GM21423 (cell line): Measurements from ENCODE around the gene PIGN.
"Not testable (repeated sequence)": the region's sequence is repeated elsewhere in the genome, so short reads cannot be mapped to it uniquely, and the experiment has no call there.

Source experiments
- ATAC-seq: cut with Tn5 transposase; IDR thresholded peaks from one replicate; pipeline ENCODE4 v1.9.1; 2021; ENCODE audit warnings: mild to moderate bottlenecking, moderate library complexity; ENCODE audit not compliant: unreplicated experiment

The PIGN gene

DNA sequence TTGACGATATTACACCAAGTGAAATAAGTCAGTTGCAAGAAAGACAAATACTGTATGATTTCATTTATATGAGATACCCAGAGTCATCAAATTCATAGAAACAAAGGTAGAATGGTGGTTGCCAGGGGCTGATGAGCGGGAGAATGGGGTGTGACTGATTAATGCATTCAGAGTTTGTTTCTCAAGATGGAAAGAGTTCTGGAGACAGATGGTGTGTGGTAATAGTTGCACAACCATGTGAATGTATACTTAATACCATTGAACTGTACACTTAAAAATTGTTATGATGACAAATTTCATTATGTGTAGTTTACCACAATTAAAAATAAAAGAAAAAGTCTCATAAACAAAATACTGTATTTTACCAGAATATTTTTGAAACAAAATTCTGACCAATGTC, 117.3 kb downstream of the PIGN start:
- ATAC-seq, result no peak

DNA sequence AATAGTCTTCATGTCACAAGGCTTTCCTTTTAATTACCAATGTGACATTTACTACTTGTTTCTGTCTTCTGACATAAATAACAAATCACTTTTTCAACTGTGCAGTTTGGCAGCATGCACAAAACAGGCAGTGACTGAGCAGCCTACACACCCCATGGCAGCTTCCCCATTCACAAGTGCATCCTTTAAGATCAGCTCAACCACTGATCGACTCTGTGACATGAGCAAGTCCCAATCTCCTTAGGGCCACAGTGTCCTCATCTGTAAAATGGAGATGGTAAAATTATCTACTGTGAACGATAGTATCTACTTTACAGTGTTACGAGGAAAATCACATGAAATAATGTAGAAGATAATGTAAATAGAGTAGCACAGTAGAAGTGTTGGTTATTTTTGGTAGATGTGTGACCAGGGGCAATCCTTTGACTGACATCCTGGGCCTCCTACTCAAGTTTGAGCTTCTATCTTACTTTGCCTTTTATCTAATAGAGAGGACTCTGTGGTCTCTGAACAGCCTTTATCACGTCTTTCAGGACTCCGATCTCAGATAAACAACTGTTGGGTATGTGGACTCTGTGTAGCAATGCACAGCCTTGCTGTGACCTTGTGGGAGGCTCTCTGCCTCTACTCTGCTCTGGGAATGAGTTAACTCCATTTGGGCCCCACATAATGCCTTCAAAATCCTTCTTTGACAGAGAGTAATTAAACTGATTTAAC, 120.6 kb downstream of the PIGN start:
- no peak for ATAC-seq

DNA sequence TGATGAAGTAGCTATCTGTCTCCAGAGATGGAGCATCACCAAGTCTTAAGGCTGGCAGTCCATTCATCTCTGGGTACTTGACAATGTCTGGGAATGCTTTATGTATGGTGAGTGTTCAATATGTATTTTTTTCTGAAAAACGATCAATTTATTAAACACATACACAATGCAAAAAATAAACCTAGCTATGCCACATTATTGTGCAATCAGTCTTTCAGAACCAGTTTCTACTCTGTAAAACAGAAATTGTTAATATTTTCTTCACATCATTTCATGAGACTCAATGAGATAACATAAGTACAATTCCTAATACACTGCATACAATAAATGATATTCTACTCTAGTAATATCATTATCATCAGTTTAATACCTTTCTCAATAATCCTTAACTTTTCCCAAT, 122.5 kb downstream of the PIGN start:
- ATAC-seq, result no peak

DNA sequence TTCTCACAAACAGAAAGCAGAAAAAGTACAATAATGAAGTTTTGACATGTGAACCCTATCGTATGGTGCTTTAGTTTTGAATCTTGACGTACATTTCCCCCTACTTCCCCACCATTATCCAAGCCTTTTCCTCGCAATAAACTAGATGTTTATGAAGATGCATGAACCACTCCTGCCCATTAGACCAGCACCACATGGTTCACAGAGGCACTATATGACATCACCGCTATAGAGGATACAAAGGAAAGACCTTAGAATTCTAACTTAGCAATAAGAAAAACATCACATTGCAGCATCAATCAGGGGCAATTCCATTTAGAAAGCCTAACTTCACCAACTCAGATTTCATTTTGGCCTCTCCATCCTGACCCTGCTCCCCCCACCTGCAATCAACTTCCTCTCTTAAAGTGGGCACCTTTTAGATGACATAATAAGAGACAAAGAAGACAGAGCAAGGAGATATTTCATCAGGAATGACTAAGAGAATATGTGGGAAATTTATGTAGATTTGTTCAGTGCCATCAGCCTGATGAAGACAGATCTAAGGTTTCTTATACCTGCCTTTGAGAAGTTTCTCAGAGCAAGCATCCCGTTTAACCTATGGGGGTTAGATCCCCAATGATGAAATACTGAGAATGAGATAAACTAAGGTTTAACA, 124.9 kb downstream of the PIGN start:
- no peak for ATAC-seq

DNA sequence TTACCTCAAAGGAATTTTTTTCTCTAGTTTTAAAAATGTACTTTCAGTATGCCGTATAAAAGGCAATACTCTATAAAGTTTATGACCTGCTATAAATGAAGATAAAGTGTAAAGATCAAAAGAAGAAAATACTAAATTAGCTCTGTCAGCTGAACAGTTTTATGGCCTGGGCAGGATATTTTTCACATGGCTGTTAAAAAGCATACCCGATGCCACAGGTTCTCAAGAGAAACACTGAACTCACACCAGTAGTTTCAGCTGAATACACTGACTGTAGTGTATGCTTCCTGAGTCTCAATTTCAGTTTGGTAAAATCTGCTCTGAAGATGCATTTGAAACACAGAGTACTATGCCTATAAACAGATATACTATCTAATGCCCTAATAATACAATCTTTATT, 126.0 kb downstream of the PIGN start:
- ATAC-seq, result no peak

DNA sequence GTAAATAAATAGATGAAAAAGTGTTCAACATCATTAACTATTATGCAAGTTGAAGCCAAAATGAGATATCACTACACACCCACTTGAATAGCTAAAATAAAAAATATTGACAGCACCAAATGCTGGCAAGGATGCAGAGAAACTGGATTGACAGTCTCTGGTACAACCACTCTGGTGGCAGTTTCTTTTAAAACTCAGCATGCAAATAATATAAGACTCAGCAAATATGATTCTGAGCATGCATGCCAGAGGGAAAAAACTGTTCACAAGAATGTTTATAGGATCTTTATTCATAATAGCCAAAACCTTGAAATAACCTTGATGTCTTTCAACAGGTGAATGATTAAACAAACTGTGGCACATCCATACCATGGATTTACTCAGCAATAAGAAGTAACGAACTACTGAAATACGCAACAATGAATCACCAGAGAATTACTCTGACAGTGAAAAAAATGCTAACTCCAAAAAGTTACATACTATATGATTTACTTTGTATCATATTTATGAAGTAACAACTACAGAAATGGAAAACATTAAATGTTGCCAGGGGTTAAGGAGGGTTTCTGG, 131.8 kb downstream of the PIGN start:
- no peak for ATAC-seq

DNA sequence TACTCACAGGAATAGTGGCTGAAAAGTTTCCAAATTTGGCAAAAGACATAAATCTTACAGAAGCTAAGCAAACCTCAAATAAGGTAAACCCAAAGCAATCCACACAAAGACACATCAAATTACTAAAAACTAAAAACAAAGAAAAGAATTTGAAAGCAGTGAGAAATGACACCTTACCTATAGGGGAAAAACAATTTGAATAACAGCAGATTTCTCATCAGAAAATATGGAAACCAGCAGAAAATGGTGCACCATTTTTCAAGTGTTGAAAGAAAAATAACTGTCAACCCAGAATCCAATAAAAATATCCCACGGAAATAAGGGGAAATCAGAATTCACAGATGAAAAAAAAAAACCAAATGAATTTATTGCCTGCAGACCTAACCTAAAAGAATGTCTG, 138.6 kb downstream of the PIGN start:
- no peak for ATAC-seq

DNA sequence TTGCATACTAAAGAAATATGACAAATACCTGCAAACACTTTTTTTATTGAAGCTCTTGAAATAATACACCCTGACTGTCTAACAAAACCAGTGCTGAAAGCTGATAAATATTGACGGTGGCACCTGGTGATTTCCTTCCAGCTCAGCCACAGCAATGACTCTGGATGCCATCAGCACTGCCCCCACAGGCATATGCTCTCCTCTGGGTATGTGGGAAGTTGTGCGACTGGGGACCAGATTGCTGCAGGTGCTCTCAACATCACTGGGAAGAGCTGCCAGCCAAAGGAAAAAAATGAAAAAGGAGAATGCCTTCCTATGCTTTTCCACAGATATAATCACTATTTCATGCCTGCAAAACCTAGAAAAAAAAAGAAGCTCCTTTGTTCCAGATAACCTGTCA, 141.5 kb downstream of the PIGN start:
- no peak for ATAC-seq

DNA sequence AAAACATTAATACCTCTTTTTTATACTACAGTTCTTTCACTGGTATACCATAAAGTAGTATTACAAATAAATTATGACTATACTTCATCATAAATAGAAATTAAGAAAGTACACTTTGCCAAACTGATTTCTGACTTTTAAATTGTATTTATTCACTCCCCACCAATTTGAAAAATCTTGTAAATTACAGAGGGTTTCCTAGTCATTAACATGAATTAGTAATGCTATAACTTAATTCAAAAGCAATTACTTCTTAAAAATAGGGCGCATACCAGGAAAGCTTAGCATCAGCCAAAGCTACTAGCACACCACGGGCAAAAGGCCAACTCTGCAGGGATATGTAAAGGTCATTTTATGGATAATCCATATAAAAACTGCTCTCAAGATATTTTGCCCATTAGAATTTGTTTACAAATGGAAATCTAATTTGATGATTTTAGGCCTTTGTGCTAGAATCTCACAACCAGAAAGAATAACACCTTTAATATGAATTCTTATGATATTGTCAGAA, 142.3 kb downstream of the PIGN start:
- no peak for ATAC-seq

DNA sequence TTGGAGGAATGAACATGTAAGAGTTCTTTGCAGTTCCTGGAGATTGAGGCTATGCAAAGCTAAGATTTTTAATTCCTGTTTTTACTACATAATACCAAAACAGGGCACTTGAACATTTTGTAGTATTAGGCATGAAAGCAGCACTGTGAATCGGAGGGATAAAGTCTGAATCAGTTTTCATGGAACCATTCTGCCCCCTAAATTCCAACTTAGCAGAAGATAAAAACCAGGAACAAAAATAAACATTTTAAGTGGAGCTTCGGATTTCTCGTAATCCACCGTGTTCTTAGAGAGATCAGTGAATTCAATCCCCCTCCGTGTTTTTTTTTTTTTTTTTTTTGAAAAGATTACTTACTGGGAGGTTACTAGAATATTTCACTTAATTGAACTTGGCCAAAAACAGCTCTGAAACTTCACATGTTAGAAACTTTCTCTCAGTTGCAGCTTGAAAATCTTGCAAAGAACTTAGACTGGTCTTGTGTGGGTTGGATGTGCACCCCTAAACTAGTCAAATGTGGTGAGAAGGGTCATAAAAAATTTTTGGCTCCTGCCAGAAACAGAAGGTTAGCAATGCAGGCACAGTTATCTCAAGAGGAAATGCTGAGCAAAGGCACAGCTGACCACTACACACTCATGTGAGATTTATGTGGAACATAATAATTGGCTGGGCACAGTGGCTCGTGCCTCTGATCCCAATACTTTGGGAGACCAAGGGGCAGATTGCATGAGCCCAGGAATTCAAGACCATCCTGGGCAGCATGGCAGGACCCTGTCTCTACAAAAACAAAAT, 148.7 kb downstream of the PIGN start:
- no peak for ATAC-seq

DNA sequence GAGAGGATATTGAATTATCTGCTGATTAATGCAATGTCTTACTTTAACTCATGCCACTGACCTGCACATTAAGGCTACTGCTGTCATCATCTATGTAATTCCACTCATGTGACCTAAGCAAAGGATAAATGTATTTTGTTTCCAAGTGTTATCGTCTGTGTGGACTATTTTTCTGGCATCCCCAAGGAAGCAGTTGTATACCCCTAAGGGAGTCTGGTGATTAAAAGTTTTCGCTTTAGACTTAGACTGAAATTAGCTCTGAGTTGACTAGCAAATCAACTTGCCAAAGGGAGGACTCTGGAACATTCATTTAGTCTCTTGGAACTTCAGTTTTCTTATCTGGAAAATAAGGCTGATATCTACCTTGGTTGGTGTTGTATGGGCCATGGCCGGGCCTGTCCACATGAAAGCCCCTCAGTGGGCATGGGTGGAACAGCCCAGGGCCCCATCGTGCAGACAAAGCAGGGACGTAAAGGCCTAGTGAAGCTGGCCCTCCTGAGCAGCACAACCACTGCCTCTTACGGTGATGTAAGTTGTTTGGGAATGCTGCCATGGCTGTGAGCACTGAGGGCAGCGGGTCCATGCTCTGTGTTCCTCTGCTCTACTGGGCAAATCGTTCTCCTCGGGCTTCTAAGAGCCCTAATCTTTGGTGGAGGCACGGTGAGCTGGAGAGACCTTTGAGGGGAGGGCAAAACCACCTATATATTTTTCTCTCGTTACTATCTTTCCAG, 149.7 kb downstream of the PIGN start:
- ATAC-seq, result no peak

DNA sequence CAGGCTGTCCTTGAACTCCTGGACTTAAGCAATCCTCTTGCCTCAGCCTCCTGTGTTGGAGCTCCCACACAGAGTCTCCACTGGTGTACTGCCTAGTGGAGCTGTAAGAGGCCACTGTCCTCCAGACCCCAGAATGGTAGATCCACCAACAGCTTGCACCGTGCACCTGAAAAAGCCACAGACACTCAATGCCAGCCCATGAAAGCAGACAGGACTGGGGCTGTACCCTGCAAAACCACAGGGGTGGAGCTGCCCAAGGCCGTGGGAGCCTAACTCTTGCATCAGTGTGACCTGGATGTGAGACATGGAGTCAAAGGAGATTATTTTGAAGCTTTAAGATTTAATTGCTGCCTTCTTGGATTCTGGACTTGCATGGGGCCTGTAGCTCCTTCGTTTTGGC, 152.6 kb downstream of the PIGN start:
- ATAC-seq, result not testable (repeated sequence)

DNA sequence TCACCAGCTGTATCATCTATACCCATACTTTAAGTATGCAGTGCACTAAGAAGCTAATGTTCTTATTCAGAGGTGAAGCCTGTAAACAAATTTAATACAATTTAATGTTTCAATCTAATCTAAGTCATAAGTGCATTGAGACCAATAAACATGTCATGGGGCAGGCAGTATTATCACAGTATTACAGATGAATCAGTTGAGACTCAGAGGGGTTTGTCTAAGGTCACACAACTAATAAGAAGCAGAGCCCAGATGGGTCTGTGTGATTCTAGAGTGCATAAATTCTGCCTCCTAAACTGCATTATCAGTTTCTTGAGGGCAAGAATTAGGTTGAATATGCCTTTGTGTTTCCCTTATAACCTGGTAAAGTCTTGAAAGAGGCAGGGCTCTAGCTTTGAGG, 153.1 kb downstream of the PIGN start:
- no peak for ATAC-seq

DNA sequence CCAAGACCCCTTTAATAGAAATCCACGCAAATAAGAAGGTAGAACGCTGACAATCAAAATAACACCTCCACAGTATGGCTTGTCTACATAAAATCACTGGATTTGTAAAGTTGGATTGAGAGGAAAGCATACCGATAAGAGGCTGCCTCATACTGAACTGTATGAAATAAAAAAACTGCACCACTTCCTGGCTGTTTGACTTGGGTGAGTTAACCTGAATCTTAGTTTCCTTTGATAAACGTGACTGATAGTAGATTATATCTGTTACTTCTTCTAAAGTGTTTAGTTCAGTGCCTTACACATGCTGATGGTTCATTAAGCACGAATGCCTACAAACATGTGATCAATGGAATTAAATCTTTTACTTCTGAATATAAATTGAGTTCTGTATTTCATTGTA, 153.6 kb downstream of the PIGN start:
- no peak for ATAC-seq

DNA sequence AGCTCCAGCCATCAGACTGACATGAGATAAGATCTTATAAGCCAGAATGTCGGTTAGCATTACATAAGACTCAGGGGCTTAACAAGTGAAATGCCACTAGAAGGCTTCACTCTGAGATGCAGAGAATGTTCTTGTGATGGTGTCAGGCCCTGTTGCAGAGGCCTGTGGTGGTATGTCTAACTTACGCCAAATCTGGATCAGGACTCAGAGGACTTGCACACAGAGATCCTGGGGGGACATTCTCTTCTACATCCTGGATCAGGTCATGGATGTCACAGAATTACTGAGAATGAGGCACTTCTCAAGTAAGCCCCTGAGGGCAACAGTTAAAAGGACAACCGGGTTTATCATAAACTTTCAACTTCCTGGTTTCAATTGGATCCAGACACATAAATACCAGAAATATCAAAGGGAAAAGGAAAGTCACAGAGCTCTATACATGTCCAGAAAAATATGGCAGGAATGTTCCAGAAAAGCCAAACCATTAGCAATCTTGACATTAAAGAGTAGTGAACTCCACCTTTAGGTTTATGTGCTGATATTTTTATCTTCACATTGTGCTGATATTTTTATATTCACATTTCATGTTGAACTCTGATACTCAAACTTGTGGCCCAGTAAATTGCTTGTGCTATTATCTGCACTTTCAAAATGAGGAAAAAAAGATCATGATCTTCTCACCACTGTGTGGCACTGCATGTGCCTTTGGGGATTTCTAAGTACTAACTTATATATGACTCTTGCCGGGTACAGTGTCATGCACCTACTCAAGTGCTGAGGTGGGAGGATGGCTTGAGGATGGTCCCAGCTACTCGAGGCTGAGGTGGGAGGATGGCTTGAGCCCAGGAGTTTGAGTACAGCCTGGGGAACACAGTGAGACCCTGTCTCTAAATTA, 156.5 kb downstream of the PIGN start:
- ATAC-seq, result no peak

DNA sequence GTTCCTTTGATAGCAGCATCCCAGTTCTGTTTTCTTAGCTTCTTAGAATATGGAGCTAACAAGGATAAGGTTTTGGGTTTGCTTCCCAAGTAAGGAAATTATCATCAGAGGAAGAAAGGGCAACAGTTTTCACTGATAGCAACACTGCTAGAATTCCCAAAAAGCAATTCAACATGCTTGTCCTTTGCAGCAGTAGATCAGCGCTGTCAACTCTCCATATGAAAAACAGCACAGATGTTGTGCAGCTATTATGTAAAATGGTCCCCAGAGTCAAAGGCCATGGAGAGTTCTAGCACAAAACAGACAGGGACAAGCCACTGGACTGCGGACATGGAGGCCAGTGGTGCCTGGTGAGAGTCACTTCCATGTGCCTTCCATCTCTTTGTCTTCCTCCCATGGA, 158.1 kb downstream of the PIGN start:
- no peak for ATAC-seq

DNA sequence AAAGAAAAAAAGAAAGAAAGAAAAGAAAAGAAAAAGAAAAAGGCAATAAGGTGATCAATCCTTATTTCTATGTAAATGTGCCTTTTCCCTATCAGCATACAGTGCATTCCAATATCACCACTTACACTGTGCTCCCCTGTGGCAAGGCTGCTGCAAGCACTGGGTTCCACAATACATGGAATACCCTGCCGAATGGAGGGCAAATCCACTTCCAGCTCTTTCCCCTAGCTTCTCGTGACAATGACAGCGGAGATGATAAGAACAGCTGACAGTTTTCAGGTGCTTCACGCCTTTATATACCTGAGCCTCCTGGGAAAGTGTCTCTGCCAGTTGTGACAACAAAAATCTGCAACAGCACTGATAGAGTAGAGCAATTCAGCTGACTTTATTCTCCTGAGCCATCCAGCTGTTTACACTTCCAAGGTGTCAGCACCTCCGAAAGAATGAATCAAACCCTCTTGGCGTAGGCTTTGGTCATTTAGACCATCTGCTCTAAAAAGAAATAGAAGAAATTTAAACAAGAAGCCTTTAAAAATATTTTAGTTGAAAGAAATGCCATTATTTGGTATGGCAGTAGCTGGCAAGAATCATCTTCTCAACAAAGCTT, 158.8 kb downstream of the PIGN start:
- no peak for ATAC-seq

DNA sequence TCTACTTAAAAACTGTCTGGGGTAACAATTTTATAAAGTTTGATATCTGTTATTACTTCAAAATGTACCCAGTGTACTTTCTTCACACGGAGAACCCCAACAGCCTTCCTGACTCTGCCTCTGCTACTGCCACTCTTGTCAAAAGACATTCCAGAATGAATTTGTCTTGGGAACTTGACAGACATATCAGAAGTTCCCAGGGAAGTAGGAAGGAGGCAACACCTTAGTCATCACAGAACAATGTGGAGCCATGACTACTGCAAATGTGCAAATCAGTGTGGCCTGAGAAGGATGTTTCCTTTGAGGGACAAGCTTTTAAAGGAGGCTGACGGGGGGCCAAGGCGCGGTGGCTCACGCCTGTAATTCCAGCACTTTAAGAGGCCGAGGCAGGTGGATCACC, 160.3 kb downstream of the PIGN start:
- no peak for ATAC-seq

DNA sequence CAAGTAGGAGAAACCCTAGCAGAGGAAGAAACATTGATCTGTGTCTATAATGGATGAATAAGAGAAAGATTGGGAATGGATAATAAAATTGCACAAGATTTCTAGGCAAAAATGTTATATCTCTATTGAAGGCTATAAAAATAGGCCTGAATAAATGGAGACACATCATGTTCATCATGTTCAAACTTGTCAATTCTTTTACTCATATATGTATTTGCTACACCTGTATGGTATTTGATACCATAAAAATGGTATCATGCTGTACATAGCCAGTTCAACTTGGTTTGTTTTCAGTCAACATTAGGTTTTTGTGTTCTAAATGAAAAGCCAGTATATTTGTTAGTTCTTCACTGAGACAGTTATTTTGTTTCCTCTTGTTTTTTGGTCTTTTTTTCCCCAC, 161.9 kb downstream of the PIGN start:
- ATAC-seq, result no peak
